ENCODE results near the gene COX7A2. TPM values are rescaled to one million over a fixed set of nuclear protein-coding genes. Genes with fewer than 3 reads are reported as not detected.

COX7A2 gene
- total RNA-seq, 1 experiment from 2014 or later = 516 TPM

DNA sequence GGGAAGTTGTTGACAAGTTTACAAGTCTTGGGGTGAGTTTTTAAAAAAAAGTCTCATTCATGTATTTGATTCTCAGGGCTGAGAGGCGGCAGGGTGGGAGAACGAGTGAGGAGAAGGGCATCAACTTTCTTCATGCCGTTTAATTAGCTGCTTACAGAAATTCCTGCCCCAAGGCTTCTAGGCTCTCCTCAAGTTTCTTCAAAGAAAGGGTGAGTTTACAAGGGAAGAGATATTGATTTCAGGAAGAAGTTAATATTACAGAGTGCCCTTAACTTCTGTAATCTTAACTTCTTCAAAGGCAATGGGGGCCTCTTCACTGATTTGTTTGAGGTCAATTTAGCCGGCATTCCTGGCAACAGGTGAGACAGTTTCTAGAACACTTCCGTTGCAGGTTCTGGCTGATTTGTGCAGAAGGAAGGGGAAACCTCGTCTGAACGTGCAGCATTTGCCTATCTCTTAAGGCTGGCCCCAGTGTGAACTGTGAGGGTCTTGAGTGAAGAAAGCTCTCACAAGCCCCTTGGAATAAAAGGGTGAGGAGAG, 34.3 kb downstream of the COX7A2 start:
- H3K36me3 Mint-ChIP-seq (ENCODE audit: insufficient read depth in 1 of 3, low read depth in 3 of 3) = no peaks in the 10 kb centered on the region; a peak in 1 of 7 replicates
- Histone ChIP-seq H3K4me1 (ENCODE audit: insufficient read depth, low read length) (peaks cover 3% of the 10 kb centered on the region; the same call in 1 of the 2 replicates), H3K79me1 (ENCODE audit: insufficient read depth, low read depth, low read length, poor library complexity, severe bottlenecking) (no peaks in the 10 kb centered on the region), H3K23ac (ENCODE audit: insufficient read length, low read depth, low read length) (no peak overlapping the region), H3K18ac (ENCODE audit: insufficient read length, low read depth, low read length) (no peak overlapping the region), H4K20me1 (ENCODE audit: control insufficient read depth, insufficient read depth, insufficient read length) (no peaks in the 10 kb centered on the region), H3K27me3 (ENCODE audit: insufficient read depth, low read length) (peaks cover 40% of the 10 kb centered on the region), H3K79me2 (ENCODE audit: insufficient read depth, low read length) (no peaks in the 10 kb centered on the region), H2BK5ac (ENCODE audit: insufficient read length, low read length) (no peak overlapping the region), H2BK15ac (ENCODE audit: low read depth, low read length) (no peak overlapping the region), H3K14ac (ENCODE audit: insufficient read depth, low read length) (no peak overlapping the region), H2BK120ac (ENCODE audit: low read depth, low read length, poor library complexity, severe bottlenecking) (no peak overlapping the region), H3K4me2 (ENCODE audit: insufficient read depth, insufficient read length, low read length) (no peak overlapping the region), H2BK20ac (ENCODE audit: low read depth, low read length, poor library complexity, severe bottlenecking) (no peak overlapping the region), H2AK5ac (ENCODE audit: insufficient read length, low read length) (no peak overlapping the region), H4K91ac (ENCODE audit: insufficient read length, low read depth, low read length) (no peak overlapping the region), H4K8ac (replicated peaks; ENCODE audit: insufficient read length, low read depth, low read length) (no peak overlapping the region), H2AFZ (ENCODE audit: low read length) (no peak overlapping the region), H3K23me2 (ENCODE audit: insufficient read length, low read depth, low read length, poor library complexity, severe bottlenecking) (peaks cover 37% of the 10 kb centered on the region), H3K4ac (ENCODE audit: low read depth, low read length) (no peak overlapping the region), H3K27ac (ENCODE audit: insufficient read length, low read depth, low read length) (no peak overlapping the region), H3T11ph (ENCODE audit: low read length) (no peak overlapping the region), H2BK12ac (ENCODE audit: insufficient read length, low read depth, low read length) (no peak overlapping the region), H3K9ac (ENCODE audit: extremely low read depth, insufficient read length, low read length) (no peak overlapping the region), H4K5ac (ENCODE audit: insufficient read length, low read depth, low read length) (no peak overlapping the region), H3K56ac (ENCODE audit: insufficient read length, low read depth, low read length) (no peak overlapping the region), H3K9me3 (ENCODE audit: control insufficient read depth, low read depth, low read length) (no peaks in the 10 kb centered on the region)
- no peak for DNase-seq
- no peak overlapping the region for H3K4me3 Mint-ChIP-seq
- TF ChIP-seq, protein P1, sequence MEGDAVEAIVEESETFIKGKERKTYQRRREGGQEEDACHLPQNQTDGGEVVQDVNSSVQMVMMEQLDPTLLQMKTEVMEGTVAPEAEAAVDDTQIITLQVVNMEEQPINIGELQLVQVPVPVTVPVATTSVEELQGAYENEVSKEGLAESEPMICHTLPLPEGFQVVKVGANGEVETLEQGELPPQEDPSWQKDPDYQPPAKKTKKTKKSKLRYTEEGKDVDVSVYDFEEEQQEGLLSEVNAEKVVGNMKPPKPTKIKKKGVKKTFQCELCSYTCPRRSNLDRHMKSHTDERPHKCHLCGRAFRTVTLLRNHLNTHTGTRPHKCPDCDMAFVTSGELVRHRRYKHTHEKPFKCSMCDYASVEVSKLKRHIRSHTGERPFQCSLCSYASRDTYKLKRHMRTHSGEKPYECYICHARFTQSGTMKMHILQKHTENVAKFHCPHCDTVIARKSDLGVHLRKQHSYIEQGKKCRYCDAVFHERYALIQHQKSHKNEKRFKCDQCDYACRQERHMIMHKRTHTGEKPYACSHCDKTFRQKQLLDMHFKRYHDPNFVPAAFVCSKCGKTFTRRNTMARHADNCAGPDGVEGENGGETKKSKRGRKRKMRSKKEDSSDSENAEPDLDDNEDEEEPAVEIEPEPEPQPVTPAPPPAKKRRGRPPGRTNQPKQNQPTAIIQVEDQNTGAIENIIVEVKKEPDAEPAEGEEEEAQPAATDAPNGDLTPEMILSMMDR (conservative IDR thresholded peaks at IDR 0.05) = no peak
- no peaks in the 10 kb centered on the region; a peak in 1 of 5 replicates for H3K9me3 Mint-ChIP-seq
- no CpG with 5 or more reads among the region's 7 CpGs for WGBS (ENCODE audit: extremely low coverage, insufficient read length, low lambda C conversion rate)
- H3K4me1 Mint-ChIP-seq = peaks cover 66 to 76% of the 10 kb centered on the region in 2 experiments
- H3K27me3 Mint-ChIP-seq (ENCODE audit: low read depth) = peaks cover 64% of the 10 kb centered on the region
- H3K27ac Mint-ChIP-seq = peak overlapping the region in 1 of 3 experiments; percentile 69; a peak in 1 of 7 replicates
